ENCODE data around the gene PCGF3. TPM values are rescaled to one million over a fixed set of nuclear protein-coding genes. Genes with fewer than 3 reads are reported as not detected.

Gene PCGF3
- total RNA-seq, 1 experiment from 2014 or later: 31.5 TPM

- DNase-seq (no peak), ATAC-seq (no peak)
- Histone ChIP-seq H3K36me3 (ENCODE audit: low read depth, low read length) (no peaks in the 10 kb centered on the region), H3K9me3 (ENCODE audit: low read length) (no peaks in the 10 kb centered on the region), H3K4me2 (ENCODE audit: low read length) (peak overlapping the region; percentile 28; the same call in 1 of the 2 replicates), H3K9me2 (replicated peaks; ENCODE audit: low read length) (no peaks in the 10 kb centered on the region), H2AFZ (ENCODE audit: low read length) (no peak overlapping the region), H3K27ac (ENCODE audit: low read length) (no peak overlapping the region), H3F3A (ENCODE audit: low read length, unreplicated experiment) (no peaks in the 10 kb centered on the region), H3K4me1 (ENCODE audit: insufficient read depth, low read length) (peaks cover 5% of the 10 kb centered on the region; the same call in 1 of the 2 replicates), H3K4me3 (ENCODE audit: low read length) (no peak overlapping the region), H3K9ac (ENCODE audit: low read length) (no peak overlapping the region), H4K20me1 (ENCODE audit: low read length) (no peaks in the 10 kb centered on the region), H3K27me3 (ENCODE audit: low read length) (peaks cover 13% of the 10 kb centered on the region), H3K79me2 (ENCODE audit: low read length) (no peaks in the 10 kb centered on the region)
- POLR2A ChIA-PET (ENCODE audit: unreplicated experiment): no interaction called here
- no TSS peak for BruUV-seq (replicated peaks)
- TF ChIP-seq EZH2 (IDR thresholded peaks at IDR 0.05; ENCODE audit: low read length, unreplicated experiment) (peak; percentile 26), EZH2phosphoT487 (IDR thresholded peaks at IDR 0.05; ENCODE audit: borderline replicate concordance, low read length) (no peak)
- CTCF ChIA-PET: no interaction called here
- intact Hi-C loops (cut with micrococcal nuclease): no loop called here
Observed at GRCh38 chr4:794900-795725, 89.5 kb downstream of the PCGF3 start.

GRCh38 chr4:795726-796119, 90.1 kb downstream of the PCGF3 start:
- no peaks in the 10 kb centered on the region for H3K9me2 ChIP-seq (replicated peaks; ENCODE audit: low read length)
- H3K36me3 ChIP-seq (ENCODE audit: low read depth, low read length): no peaks in the 10 kb centered on the region
- H3K4me1 ChIP-seq (ENCODE audit: insufficient read depth, low read length): peaks cover 5% of the 10 kb centered on the region; the same call in 1 of the 2 replicates
- H3K9ac ChIP-seq (ENCODE audit: low read length): no peak overlapping the region
- peaks cover 13% of the 10 kb centered on the region for H3K27me3 ChIP-seq (ENCODE audit: low read length)
- ChIA-PET CTCF (no interaction called here), POLR2A (ENCODE audit: unreplicated experiment) (no interaction called here)
- TF ChIP-seq EZH2 (IDR thresholded peaks at IDR 0.05; ENCODE audit: low read length, unreplicated experiment) (no peak), CTCF (conservative IDR thresholded peaks at IDR 0.05; ENCODE audit: low read depth, low read length) (no peak)
- ATAC-seq (no peak), DNase-seq (no peak)
- H2AFZ ChIP-seq (ENCODE audit: low read length): no peak overlapping the region
- no peaks in the 10 kb centered on the region for H4K20me1 ChIP-seq (ENCODE audit: low read length)
- H3K9me3 ChIP-seq (ENCODE audit: low read length): no peaks in the 10 kb centered on the region
- peak overlapping the region; percentile 28; the same call in 1 of the 2 replicates for H3K4me2 ChIP-seq (ENCODE audit: low read length)
- H3K27ac ChIP-seq (ENCODE audit: low read length): no peak overlapping the region
- no TSS peak for BruUV-seq (replicated peaks)
- no peaks in the 10 kb centered on the region for H3F3A ChIP-seq (ENCODE audit: low read length, unreplicated experiment)
- H3K79me2 ChIP-seq (ENCODE audit: low read length): no peaks in the 10 kb centered on the region
- intact Hi-C loops (cut with micrococcal nuclease): no loop called here
- H3K4me3 ChIP-seq (ENCODE audit: low read length): no peak overlapping the region

GRCh38 chr4:796206-796605, 90.6 kb downstream of the PCGF3 start:
- no peak for ATAC-seq
- CTCF ChIA-PET: no interaction called here

More at GRCh38 chr4:796206-796605, 90.6 kb downstream of the PCGF3 start:
- POLR2A ChIA-PET (ENCODE audit: unreplicated experiment): no interaction called here
- H3K9me3 ChIP-seq (ENCODE audit: low read length): no peaks in the 10 kb centered on the region
- H3K27ac ChIP-seq (ENCODE audit: low read length): no peak overlapping the region
- BruUV-seq (replicated peaks): no TSS peak
- TF ChIP-seq EZH2 (IDR thresholded peaks at IDR 0.05; ENCODE audit: low read length, unreplicated experiment): no peak
- no peak for TF ChIP-seq EZH2phosphoT487 (IDR thresholded peaks at IDR 0.05; ENCODE audit: borderline replicate concordance, low read length)
- TF ChIP-seq CTCF (conservative IDR thresholded peaks at IDR 0.05; ENCODE audit: low read depth, low read length): no peak
- no peak overlapping the region for H2AFZ ChIP-seq (ENCODE audit: low read length)
- no peak overlapping the region for H3K9ac ChIP-seq (ENCODE audit: low read length)
- H3K9me2 ChIP-seq (replicated peaks; ENCODE audit: low read length): no peaks in the 10 kb centered on the region
- intact Hi-C loops (cut with micrococcal nuclease): no loop called here
- no peak overlapping the region for H3K4me3 ChIP-seq (ENCODE audit: low read length)
- peaks cover 13% of the 10 kb centered on the region for H3K27me3 ChIP-seq (ENCODE audit: low read length)
- no peak for DNase-seq
- H4K20me1 ChIP-seq (ENCODE audit: low read length): no peaks in the 10 kb centered on the region
- H3K4me2 ChIP-seq (ENCODE audit: low read length): no peak overlapping the region
- no peaks in the 10 kb centered on the region for H3K79me2 ChIP-seq (ENCODE audit: low read length)
- H3K36me3 ChIP-seq (ENCODE audit: low read depth, low read length): no peaks in the 10 kb centered on the region
- H3F3A ChIP-seq (ENCODE audit: low read length, unreplicated experiment): no peaks in the 10 kb centered on the region
- peaks cover 5% of the 10 kb centered on the region; the same call in 1 of the 2 replicates for H3K4me1 ChIP-seq (ENCODE audit: insufficient read depth, low read length)
